ENCODE results near the gene CTXN2.

- no peak for TF ChIP-seq CTCF (IDR thresholded peaks at IDR 0.05)
- no peak for TF ChIP-seq POLR2A (IDR thresholded peaks at IDR 0.05)
These were observed 31.2 kb downstream of the CTXN2 start for GRCh38 chr15:48222627-48223026.
